Measurements from ENCODE around the gene SGIP1.
A peak's percentile ranks its signal among the peaks of the same experiment; 100 is the strongest.

Gene SGIP1

GRCh38 chr1:66549017-66549416, 15.1 kb downstream of the SGIP1 start:
- no peak for TF ChIP-seq CTCF (IDR thresholded peaks at IDR 0.05; ENCODE audit: insufficient read depth, low read depth, low read length, missing control alignments)
- no peak for DNase-seq (ENCODE audit: low read depth)
- H3K4me3 ChIP-seq (ENCODE audit: low read length): no peak overlapping the region

GRCh38 chr1:66550243-66550642, 16.3 kb downstream of the SGIP1 start:
- TF ChIP-seq CTCF (IDR thresholded peaks at IDR 0.05; ENCODE audit: insufficient read depth, low read depth, low read length, missing control alignments): no peak
- DNase-seq (ENCODE audit: low read depth): no peak
- no peak overlapping the region for H3K4me3 ChIP-seq (ENCODE audit: low read length)

- DNase-seq (ENCODE audit: low read depth): no peak
- H3K4me3 ChIP-seq (ENCODE audit: low read length): no peak overlapping the region
- TF ChIP-seq CTCF (IDR thresholded peaks at IDR 0.05; ENCODE audit: insufficient read depth, low read depth, low read length, missing control alignments): no peak
Observed at GRCh38 chr1:66552287-66552686, 18.3 kb downstream of the SGIP1 start.

GRCh38 chr1:66552829-66553228, 18.9 kb downstream of the SGIP1 start:
- no peak for TF ChIP-seq CTCF (IDR thresholded peaks at IDR 0.05; ENCODE audit: insufficient read depth, low read depth, low read length, missing control alignments)
- H3K4me3 ChIP-seq (ENCODE audit: low read length): no peak overlapping the region
- DNase-seq (ENCODE audit: low read depth): no peak

- no peak for TF ChIP-seq CTCF (IDR thresholded peaks at IDR 0.05; ENCODE audit: insufficient read depth, low read depth, low read length, missing control alignments)
- peak; percentile 45 for DNase-seq (ENCODE audit: low read depth)
- no peak overlapping the region for H3K4me3 ChIP-seq (ENCODE audit: low read length)
Observed at GRCh38 chr1:66553846-66554245, 19.9 kb downstream of the SGIP1 start.

GRCh38 chr1:66556161-66556611, 22.2 kb downstream of the SGIP1 start:
- peak; percentile 65 for DNase-seq (ENCODE audit: low read depth)
- TF ChIP-seq CTCF (IDR thresholded peaks at IDR 0.05; ENCODE audit: insufficient read depth, low read depth, low read length, missing control alignments): no peak
- H3K4me3 ChIP-seq (ENCODE audit: low read length): no peak overlapping the region

- no peak for DNase-seq (ENCODE audit: low read depth)
- TF ChIP-seq CTCF (IDR thresholded peaks at IDR 0.05; ENCODE audit: insufficient read depth, low read depth, low read length, missing control alignments): no peak
- no peak overlapping the region for H3K4me3 ChIP-seq (ENCODE audit: low read length)
Observed at GRCh38 chr1:66557157-66557556, 23.2 kb downstream of the SGIP1 start.
